ENCODE measurements around the gene SLC46A1. TPM values are rescaled to one million over a fixed set of nuclear protein-coding genes. Genes with fewer than 3 reads are reported as not detected.

The SLC46A1 gene
- total RNA-seq, 1 donor from 2014 or later: 23.3 TPM

GRCh38 chr17:28402844-28403243, 3.2 kb downstream of the SLC46A1 start:
- no peak overlapping the region for H3K27ac ChIP-seq
- no peak overlapping the region for H3K4me3 ChIP-seq
- ATAC-seq: no peak
- peaks cover 50% of the 10 kb centered on the region for H3K36me3 ChIP-seq
- intact Hi-C loops (cut with DNase I): no loop called here
- DNase-seq: no peak
- peaks cover 36% of the 10 kb centered on the region for H3K4me1 ChIP-seq
- TF ChIP-seq CTCF (IDR thresholded peaks at IDR 0.05): no peak
- H3K27me3 ChIP-seq (ENCODE audit: low read depth): no peaks in the 10 kb centered on the region
- no peaks in the 10 kb centered on the region for H3K9me3 ChIP-seq

- Histone ChIP-seq H3K4me1 (peaks cover 36% of the 10 kb centered on the region), H3K27me3 (ENCODE audit: low read depth) (no peaks in the 10 kb centered on the region), H3K36me3 (peaks cover 56% of the 10 kb centered on the region), H3K4me3 (no peak overlapping the region), H3K9me3 (no peaks in the 10 kb centered on the region), H3K27ac (no peak overlapping the region)
- intact Hi-C loops (cut with DNase I): no loop called here
- no peak for TF ChIP-seq CTCF (IDR thresholded peaks at IDR 0.05)
- DNase-seq (no peak), ATAC-seq (no peak)
These were observed 3.8 kb downstream of the SLC46A1 start for GRCh38 chr17:28402224-28402630.

- intact Hi-C loops (cut with DNase I): no loop called here
- no peak overlapping the region for H3K4me3 ChIP-seq
- ATAC-seq (no peak), DNase-seq (no peak)
- peaks cover 80% of the 10 kb centered on the region for H3K36me3 ChIP-seq
- H3K4me1 ChIP-seq: peaks cover 19% of the 10 kb centered on the region
- no peaks in the 10 kb centered on the region for H3K9me3 ChIP-seq
- H3K27me3 ChIP-seq (ENCODE audit: low read depth): no peaks in the 10 kb centered on the region
- no peak overlapping the region for H3K27ac ChIP-seq
- no peak for TF ChIP-seq CTCF (IDR thresholded peaks at IDR 0.05)
These were observed 6.2 kb downstream of the SLC46A1 start for GRCh38 chr17:28399808-28400207.

- intact Hi-C loops (cut with DNase I): no loop called here
- Histone ChIP-seq H3K27ac (no peak overlapping the region), H3K9me3 (no peaks in the 10 kb centered on the region), H3K4me3 (no peak overlapping the region), H3K4me1 (peaks cover 5% of the 10 kb centered on the region), H3K27me3 (ENCODE audit: low read depth) (no peaks in the 10 kb centered on the region), H3K36me3 (peaks cover 92% of the 10 kb centered on the region)
- DNase-seq (no peak), ATAC-seq (no peak)
- no peak for TF ChIP-seq CTCF (IDR thresholded peaks at IDR 0.05)
These were observed 7.6 kb downstream of the SLC46A1 start for GRCh38 chr17:28398280-28398981.

GRCh38 chr17:28397687-28398279, 8.2 kb downstream of the SLC46A1 start:
- Histone ChIP-seq H3K36me3 (peaks cover 94% of the 10 kb centered on the region), H3K9me3 (no peaks in the 10 kb centered on the region), H3K4me1 (peaks cover 3% of the 10 kb centered on the region), H3K27ac (no peak overlapping the region), H3K4me3 (no peak overlapping the region), H3K27me3 (ENCODE audit: low read depth) (no peaks in the 10 kb centered on the region)
- TF ChIP-seq CTCF (IDR thresholded peaks at IDR 0.05): no peak
- intact Hi-C loops (cut with DNase I): no loop called here
- no peak for DNase-seq
- no peak for ATAC-seq

Measured in lower lobe of right lung (tissue), 2 donors.